ENCODE measurements around the gene SNX14. TPM values are rescaled to one million over a fixed set of nuclear protein-coding genes. Genes with fewer than 3 reads are reported as not detected.

Gene SNX14
- total RNA-seq, 1 donor, result 117 TPM

GRCh38 chr6:85494547-85495536 lies 98.8 kb downstream of the SNX14 start:
- TF ChIP-seq CTCF (IDR thresholded peaks at IDR 0.05; ENCODE audit: extremely low read depth, low read depth, low read length), result no peak
- peak; percentile 65 for DNase-seq (ENCODE audit: insufficient read length, low spot score, missing footprints)

GRCh38 chr6:85493389-85493788 lies 100.3 kb downstream of the SNX14 start:
- Histone ChIP-seq H3K4me1 (ENCODE audit: insufficient read depth, low read length) (peaks cover 5% of the 10 kb centered on the region), H3K4me3 (ENCODE audit: insufficient read depth, low read length) (no peak overlapping the region), H3K9me3 (ENCODE audit: low read depth, low read length) (no peaks in the 10 kb centered on the region), H2AFZ (ENCODE audit: low read length) (no peak overlapping the region), H3K36me3 (ENCODE audit: insufficient read depth, low read length) (peaks cover 67% of the 10 kb centered on the region), H3K4me2 (ENCODE audit: insufficient read depth, low read length) (no peak overlapping the region), H3K79me2 (ENCODE audit: insufficient read depth, low read length) (peaks cover 2% of the 10 kb centered on the region), H3K27me3 (ENCODE audit: insufficient read depth, low read length) (no peaks in the 10 kb centered on the region), H3K27ac (ENCODE audit: low read depth, low read length) (no peak overlapping the region), H4K20me1 (ENCODE audit: insufficient read depth, low read length) (no peaks in the 10 kb centered on the region)
- no peak for TF ChIP-seq CTCF (IDR thresholded peaks at IDR 0.05; ENCODE audit: extremely low read depth, low read depth, low read length)
- DNase-seq (ENCODE audit: insufficient read length, low spot score, missing footprints), result no peak

More at GRCh38 chr6:85494547-85495536, 98.8 kb downstream of the SNX14 start:
- H3K9me3 ChIP-seq (ENCODE audit: low read depth, low read length), result no peaks in the 10 kb centered on the region
- H3K27ac ChIP-seq (ENCODE audit: low read depth, low read length), result no peak overlapping the region
- no peaks in the 10 kb centered on the region for H3K27me3 ChIP-seq (ENCODE audit: insufficient read depth, low read length)
- no peak overlapping the region for H2AFZ ChIP-seq (ENCODE audit: low read length)
- no peaks in the 10 kb centered on the region for H4K20me1 ChIP-seq (ENCODE audit: insufficient read depth, low read length)
- no peak overlapping the region for H3K4me3 ChIP-seq (ENCODE audit: insufficient read depth, low read length)
- H3K36me3 ChIP-seq (ENCODE audit: insufficient read depth, low read length), result peaks cover 55% of the 10 kb centered on the region
- no peaks in the 10 kb centered on the region for H3K79me2 ChIP-seq (ENCODE audit: insufficient read depth, low read length)
- peaks cover 5% of the 10 kb centered on the region for H3K4me1 ChIP-seq (ENCODE audit: insufficient read depth, low read length)
- no peak overlapping the region for H3K4me2 ChIP-seq (ENCODE audit: insufficient read depth, low read length)

GRCh38 chr6:85490516-85491248 lies 103.0 kb downstream of the SNX14 start:
- no peak overlapping the region for H3K27ac ChIP-seq (ENCODE audit: low read depth, low read length)
- DNase-seq (ENCODE audit: insufficient read length, low spot score, missing footprints), result no peak
- no peak for TF ChIP-seq CTCF (IDR thresholded peaks at IDR 0.05; ENCODE audit: extremely low read depth, low read depth, low read length)
- H3K9me3 ChIP-seq (ENCODE audit: low read depth, low read length), result no peaks in the 10 kb centered on the region
- H4K20me1 ChIP-seq (ENCODE audit: insufficient read depth, low read length), result no peaks in the 10 kb centered on the region
- no peak overlapping the region for H2AFZ ChIP-seq (ENCODE audit: low read length)
- H3K4me3 ChIP-seq (ENCODE audit: insufficient read depth, low read length), result no peak overlapping the region
- no peak overlapping the region for H3K4me2 ChIP-seq (ENCODE audit: insufficient read depth, low read length)
- peaks cover 5% of the 10 kb centered on the region for H3K4me1 ChIP-seq (ENCODE audit: insufficient read depth, low read length)
- no peaks in the 10 kb centered on the region for H3K27me3 ChIP-seq (ENCODE audit: insufficient read depth, low read length)
- H3K79me2 ChIP-seq (ENCODE audit: insufficient read depth, low read length), result peaks cover 2% of the 10 kb centered on the region
- peaks cover 90% of the 10 kb centered on the region for H3K36me3 ChIP-seq (ENCODE audit: insufficient read depth, low read length)

GRCh38 chr6:85484948-85485347 lies 108.7 kb downstream of the SNX14 start:
- no peaks in the 10 kb centered on the region for H3K9me3 ChIP-seq (ENCODE audit: low read depth, low read length)

More at GRCh38 chr6:85484948-85485347, 108.7 kb downstream of the SNX14 start:
- no peak overlapping the region for H3K4me2 ChIP-seq (ENCODE audit: insufficient read depth, low read length)
- H3K4me1 ChIP-seq (ENCODE audit: insufficient read depth, low read length), result peaks cover 19% of the 10 kb centered on the region
- peak overlapping the region; percentile 5 for H3K27ac ChIP-seq (ENCODE audit: low read depth, low read length)
- no peaks in the 10 kb centered on the region for H3K27me3 ChIP-seq (ENCODE audit: insufficient read depth, low read length)
- DNase-seq (ENCODE audit: insufficient read length, low spot score, missing footprints), result no peak
- TF ChIP-seq CTCF (IDR thresholded peaks at IDR 0.05; ENCODE audit: extremely low read depth, low read depth, low read length), result no peak
- H2AFZ ChIP-seq (ENCODE audit: low read length), result no peak overlapping the region
- peaks cover 32% of the 10 kb centered on the region for H3K79me2 ChIP-seq (ENCODE audit: insufficient read depth, low read length)
- H4K20me1 ChIP-seq (ENCODE audit: insufficient read depth, low read length), result no peaks in the 10 kb centered on the region
- H3K4me3 ChIP-seq (ENCODE audit: insufficient read depth, low read length), result no peak overlapping the region
- peaks cover 72% of the 10 kb centered on the region for H3K36me3 ChIP-seq (ENCODE audit: insufficient read depth, low read length)
